Motor neuron (in vitro differentiated cells): ENCODE data around the gene POLD2. TPM values are rescaled to one million over a fixed set of nuclear protein-coding genes. Genes with fewer than 3 reads are reported as not detected.
A peak's percentile ranks its signal among the peaks of the same experiment; 100 is the strongest.
"Not testable (repeated sequence)": the region's sequence is repeated elsewhere in the genome, so short reads cannot be mapped to it uniquely, and the experiment has no call there.

Experiments used
- ATAC-seq, 8 experiments: fragments of 200-7000 bp; cut with Tn5 transposase; replicated peaks in 6 of 8; 2 replicates each; pipeline ENCODE4 v1.8.0; 2021; ENCODE audit warnings: mild to moderate bottlenecking in 8 of 8, moderate library complexity in 8 of 8
- H3K27ac ChIP-seq, 2 donors: fragments of 250-450 bp; sonication (Bioruptor Pico); 2 replicates each; pipeline ENCODE4 v1.9.0; 2021; ENCODE audit warnings: antibody characterized with exemption in 2 of 2, mild to moderate bottlenecking in 2 of 2, moderate library complexity in 1 of 2
- H3K4me1 ChIP-seq, 2 donors: fragments of 250-450 bp; sonication (Bioruptor Pico); replicated peaks in 1 of 2; 2 replicates each; pipeline ENCODE4 v1.6.1; 2021; ENCODE audit warnings: antibody characterized with exemption in 2 of 2, mild to moderate bottlenecking in 2 of 2, moderate library complexity in 1 of 2
- H3K4me3 ChIP-seq, 5 donors: fragments of 250-450 bp; sonication (Bioruptor Pico); 2 replicates each; pipeline ENCODE4 v1.9.0; 2021; ENCODE audit warnings: antibody characterized with exemption in 5 of 5, mild to moderate bottlenecking in 5 of 5, moderate library complexity in 4 of 5
- WGBS, 10 experiments: fragments of 450-650 bp; shearing (Covaris generic); methylation state at CpG; one replicate each; pipeline ENCODE4 v1.0.0; 2022; 5-methylcytosine and 5-hydroxymethylcytosine counted together
- in situ Hi-C, 9 experiments: fragments of 400-800 bp; cut with MboI; loops; one replicate each; pipeline ENCODE4 v1.15.0; 2021; ENCODE audit warnings: low sequenced_read_pairs in 9 of 9, low pct_unique_long_range_greater_than_20kb in 2 of 9; ENCODE audit not compliant: unreplicated experiment in 9 of 9
- total RNA-seq, 8 experiments: library from RNA; unstranded; fragments of 300-600 nt; gene quantifications; 2 replicates each; pipeline versions ENCODE4 v1.2.3 to v1.2.4, GENCODE V29; 2022

POLD2 gene
- total RNA-seq, 8 experiments from 2014 or later, result 53.7 to 146 (median 73.7) TPM

DNA sequence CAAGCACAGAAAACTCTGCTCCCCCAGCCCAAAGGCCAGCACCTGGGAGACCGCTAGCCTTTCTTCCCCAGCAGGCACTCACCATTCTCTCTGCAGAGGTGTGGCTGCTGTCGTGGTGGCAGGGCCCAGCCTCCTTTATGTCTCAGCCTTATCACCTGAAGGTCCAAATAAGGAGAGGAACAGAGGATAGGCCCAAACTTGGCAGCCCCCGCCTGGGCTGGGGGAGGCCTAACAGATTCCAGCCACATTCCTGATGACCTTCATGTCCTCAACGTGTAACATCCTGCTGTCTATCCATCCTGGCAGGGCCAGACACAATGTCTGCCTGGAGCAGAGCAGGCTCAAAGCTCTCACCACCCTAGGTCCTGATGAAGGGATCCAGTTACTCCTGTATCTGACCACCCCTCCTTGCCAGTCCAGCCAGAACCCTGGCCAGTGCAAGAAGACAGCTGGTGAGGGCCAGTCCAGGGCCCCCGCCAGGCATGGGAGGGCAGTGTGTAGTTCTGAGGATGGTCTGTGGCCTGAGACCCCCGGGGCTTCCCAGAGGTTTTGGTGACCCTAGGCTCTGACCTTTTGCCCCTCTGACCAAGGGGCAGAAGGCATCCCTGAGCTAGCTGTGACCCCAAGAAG, 18.0 kb upstream of the POLD2 start, which contains the start of gene MYL7:
Gene MYL7 (minus strand): TSS at position 112 of the 630 bp plus-strand sequence. CDS start 27 bp downstream, at position 85.
- H3K4me3 ChIP-seq, result no peak within 1 kb of the TSS
- in situ Hi-C loops, result no loop called here
- H3K4me1 ChIP-seq, result peaks cover 8 to 12% of the 10 kb centered on the region in 2 donors
- WGBS, 10 experiments, result 40 to 80% (median 60%) methylated on average over 1 to 4 of the region's 6 CpGs; no CpG with 5 or more reads in 5 of the 10 experiments
- H3K27ac ChIP-seq, result no peak within 1 kb of the TSS
- ATAC-seq, result no peak

DNA sequence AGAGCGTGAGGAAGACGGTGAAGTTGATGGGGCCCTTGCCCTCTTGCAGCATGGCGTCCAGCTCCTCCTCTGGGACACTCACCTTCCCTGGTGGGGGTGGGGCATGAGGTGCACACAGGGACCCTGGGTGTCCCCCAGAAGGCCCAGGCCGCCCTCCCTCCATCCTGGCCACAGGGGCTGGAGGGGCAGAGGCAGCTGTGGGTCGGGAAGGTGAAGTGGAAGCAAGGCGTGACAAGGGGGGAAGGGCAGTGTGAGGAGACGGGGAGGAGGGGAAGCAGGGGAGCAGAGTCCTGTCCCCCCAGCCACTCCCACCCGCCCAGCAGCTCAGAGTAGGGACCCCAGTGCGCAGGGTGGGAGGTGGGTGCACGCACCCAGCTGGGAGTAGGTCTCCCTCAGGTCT, 17.0 kb upstream of the POLD2 start:
- Histone ChIP-seq H3K27ac (no peak overlapping the region), H3K4me3 (no peak overlapping the region), H3K4me1 (peaks cover 5% of the 10 kb centered on the region in 2 donors)
- WGBS, 10 experiments, result no CpG with 5 or more reads among the region's 10 CpGs
- no peak for ATAC-seq
- in situ Hi-C loops, result no loop called here

DNA sequence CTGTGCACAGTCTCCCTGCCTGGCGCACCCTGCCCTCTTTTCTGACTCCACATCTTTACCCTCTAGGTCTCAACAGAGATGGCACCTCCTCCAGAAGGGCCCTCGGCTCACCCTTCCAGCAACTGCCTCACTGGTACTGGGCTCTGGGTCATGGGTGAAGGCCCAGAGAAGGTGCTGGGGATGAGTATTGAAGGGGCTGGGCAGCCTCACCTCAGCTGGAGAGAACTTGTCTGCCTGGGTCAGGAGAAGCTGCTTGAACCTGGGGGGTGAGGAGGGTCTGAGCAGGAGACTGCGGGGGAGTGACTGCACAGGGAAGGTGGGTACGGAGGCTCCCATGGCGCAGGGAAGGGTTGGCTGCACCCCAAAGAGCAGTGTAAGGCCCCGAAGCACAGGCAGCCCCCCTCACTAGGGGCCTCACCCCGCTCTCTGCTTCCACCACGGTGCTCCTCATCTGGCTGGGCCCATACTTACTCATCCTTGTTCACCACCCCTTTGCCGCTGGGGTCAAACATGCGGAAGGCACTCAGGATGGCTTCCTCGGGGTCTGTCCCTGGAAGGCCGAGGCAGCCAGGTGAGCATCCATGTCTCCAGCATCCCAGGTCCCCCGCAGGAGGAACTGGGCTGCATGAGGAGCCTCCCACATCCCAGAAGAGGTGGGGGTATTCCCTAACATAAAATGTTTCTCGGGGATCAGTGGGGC, 16.1 kb upstream of the POLD2 start:
- WGBS, 10 experiments, result 20 to 100% (median 100%) methylated on average over 1 to 4 of the region's 14 CpGs; no CpG with 5 or more reads in 5 of the 10 experiments
- H3K27ac ChIP-seq, result no peak overlapping the region
- no peak overlapping the region for H3K4me3 ChIP-seq
- ATAC-seq, result no peak
- no peaks in the 10 kb centered on the region for H3K4me1 ChIP-seq
- in situ Hi-C loops, result no loop called here

DNA sequence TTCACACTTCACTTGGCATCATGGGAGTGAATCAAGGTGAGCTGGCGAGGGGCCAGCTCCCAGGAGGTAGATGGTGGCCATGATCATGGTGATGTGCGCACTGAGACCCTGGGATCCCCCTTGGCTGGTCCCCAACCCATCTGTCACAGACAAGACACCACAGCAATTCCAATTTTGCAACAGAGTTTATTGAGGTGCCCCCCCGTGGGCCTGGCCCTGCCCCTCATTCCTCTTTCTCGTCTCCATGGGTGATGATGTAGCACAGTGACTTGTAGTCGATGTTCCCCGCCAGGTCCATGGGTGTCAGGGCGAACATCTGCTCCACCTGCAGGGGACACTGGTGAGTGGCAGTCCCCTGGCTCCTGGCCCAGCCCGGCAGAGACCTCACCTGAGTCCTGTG, 15.3 kb upstream of the POLD2 start:
- no peak for ATAC-seq
- in situ Hi-C loops, result no loop called here
- no peaks in the 10 kb centered on the region for H3K4me1 ChIP-seq
- H3K27ac ChIP-seq, result no peak overlapping the region
- no peak overlapping the region for H3K4me3 ChIP-seq
- WGBS, 10 experiments, result 61 to 83% (median 68%) methylated on average over 2 to 4 of the region's 8 CpGs; no CpG with 5 or more reads in 6 of the 10 experiments

DNA sequence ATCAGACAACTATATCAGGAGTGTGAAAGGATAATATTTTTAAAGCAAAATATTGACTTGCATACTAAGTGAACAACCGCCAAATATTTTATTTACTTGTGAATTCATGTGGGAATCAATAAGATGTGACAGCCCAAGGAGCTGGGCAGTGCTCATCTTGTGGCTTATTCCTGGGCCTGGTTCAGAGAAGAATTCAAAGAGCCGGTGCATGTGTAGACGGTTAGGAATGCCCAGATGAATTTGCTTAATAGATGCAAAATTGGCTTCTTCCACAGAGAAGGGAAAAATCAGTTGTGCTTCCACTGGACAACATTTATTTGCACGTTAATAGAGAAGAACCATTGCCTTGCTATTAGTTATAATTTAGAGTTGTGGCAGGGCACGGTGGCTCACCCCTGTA, 13.4 kb upstream of the POLD2 start:
- in situ Hi-C loops, result no loop called here
- no peaks in the 10 kb centered on the region for H3K4me1 ChIP-seq
- ATAC-seq, result peak in 3 of 8 experiments; percentile 93 to 99 (median 99)
- H3K27ac ChIP-seq, result no peak overlapping the region
- WGBS, 10 experiments, result 0 to 90% (median 38%) methylated on average over 1 to 5 of the region's 5 CpGs; no CpG with 5 or more reads in 2 of the 10 experiments
- no peak overlapping the region for H3K4me3 ChIP-seq

DNA sequence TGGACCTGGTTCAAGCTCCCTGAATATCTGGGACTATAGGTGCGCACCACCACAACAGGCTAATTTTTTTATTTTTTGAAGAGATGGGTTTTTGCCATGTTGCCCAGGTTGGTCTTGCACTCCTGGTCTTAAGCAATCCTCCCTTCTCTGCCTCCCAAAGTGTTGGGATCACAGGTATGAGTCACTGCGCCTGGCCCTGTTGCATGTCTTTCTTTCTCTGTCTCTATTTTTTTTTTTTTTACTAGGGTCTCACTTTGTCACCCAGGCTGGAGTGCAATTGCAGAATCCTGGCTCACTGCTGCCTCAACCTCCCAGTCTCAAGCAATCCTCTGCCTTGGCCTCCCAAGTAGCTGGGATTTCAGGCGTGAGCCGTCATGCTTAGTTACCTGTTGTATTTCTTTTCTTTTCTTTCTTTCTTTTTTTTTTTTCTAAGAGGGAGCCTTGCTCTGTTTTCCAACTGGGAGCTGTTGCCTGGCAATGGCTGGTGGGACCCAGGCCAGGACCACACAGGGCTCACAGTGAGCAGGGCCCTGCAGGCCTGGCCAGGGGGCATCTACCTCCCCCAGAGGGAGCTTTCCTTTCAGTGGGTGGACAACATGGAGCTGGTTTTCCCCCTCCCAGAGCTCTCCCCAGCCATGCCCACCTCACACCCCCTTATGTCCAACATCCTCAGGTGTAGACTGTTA, 11.7 kb upstream of the POLD2 start:
- in situ Hi-C loops, result no loop called here
- H3K4me1 ChIP-seq, result no peaks in the 10 kb centered on the region
- 72 to 100% (median 97%) methylated on average over 1 to 4 of the region's 4 CpGs; no CpG with 5 or more reads in 2 of the 10 experiments for WGBS, 10 experiments
- no peak overlapping the region for H3K27ac ChIP-seq
- peak in 2 of 8 experiments; percentile 31 to 88 for ATAC-seq
- H3K4me3 ChIP-seq, result no peak overlapping the region

DNA sequence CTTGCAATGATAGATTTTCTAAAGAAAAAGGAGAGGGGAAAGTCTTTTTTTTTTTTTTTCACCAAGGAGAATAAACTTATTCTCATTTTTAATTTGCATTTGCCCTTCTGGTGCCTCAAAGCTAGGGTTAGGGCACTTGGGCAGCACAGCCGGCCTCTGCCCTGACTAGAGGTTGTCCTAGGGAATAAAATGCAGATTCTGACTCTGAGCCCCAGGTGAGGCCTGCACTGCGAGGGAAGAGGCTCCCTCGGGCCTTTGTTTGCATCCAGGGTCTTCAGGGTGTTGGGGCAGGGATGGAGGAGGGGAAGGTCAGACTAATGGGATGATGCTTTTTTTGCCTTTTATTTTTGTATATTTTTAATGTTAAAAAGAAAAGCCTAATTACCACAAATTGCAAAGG, 9.9 kb upstream of the POLD2 start:
- ATAC-seq, result no peak
- H3K4me3 ChIP-seq, result no peak overlapping the region
- no peaks in the 10 kb centered on the region for H3K4me1 ChIP-seq
- H3K27ac ChIP-seq, result no peak overlapping the region
- WGBS, 10 experiments, result 37 to 65% (median 45%) methylated on average over 1 to 3 of the region's 3 CpGs; no CpG with 5 or more reads in 4 of the 10 experiments
- in situ Hi-C loops, result no loop called here

DNA sequence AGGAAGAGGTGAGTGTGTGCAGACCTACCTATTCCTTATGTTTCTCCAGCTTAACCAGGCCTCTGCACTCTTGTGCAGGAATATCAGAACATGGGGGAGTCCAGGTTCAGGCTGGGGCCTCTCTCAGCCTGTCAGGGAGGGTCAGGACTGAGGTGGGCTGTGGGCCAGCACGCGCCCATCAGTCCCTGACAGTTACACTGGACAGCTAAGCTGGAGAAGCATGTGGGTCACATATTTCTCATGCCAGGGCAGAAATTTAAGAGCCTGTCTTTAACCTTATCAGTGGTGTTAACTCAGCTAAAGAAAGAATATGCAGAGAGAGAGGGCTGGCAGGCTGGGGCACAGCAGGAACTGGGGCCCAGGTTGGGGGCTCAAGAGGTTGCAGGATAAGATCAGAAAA, 8.7 kb upstream of the POLD2 start:
- Histone ChIP-seq H3K4me3 (no peak overlapping the region), H3K27ac (no peak overlapping the region), H3K4me1 (no peaks in the 10 kb centered on the region)
- no peak for ATAC-seq
- in situ Hi-C loops, result no loop called here
- WGBS, 10 experiments, result 23 to 90% (median 70%) methylated on average over 2 of the region's 2 CpGs; no CpG with 5 or more reads in 7 of the 10 experiments

DNA sequence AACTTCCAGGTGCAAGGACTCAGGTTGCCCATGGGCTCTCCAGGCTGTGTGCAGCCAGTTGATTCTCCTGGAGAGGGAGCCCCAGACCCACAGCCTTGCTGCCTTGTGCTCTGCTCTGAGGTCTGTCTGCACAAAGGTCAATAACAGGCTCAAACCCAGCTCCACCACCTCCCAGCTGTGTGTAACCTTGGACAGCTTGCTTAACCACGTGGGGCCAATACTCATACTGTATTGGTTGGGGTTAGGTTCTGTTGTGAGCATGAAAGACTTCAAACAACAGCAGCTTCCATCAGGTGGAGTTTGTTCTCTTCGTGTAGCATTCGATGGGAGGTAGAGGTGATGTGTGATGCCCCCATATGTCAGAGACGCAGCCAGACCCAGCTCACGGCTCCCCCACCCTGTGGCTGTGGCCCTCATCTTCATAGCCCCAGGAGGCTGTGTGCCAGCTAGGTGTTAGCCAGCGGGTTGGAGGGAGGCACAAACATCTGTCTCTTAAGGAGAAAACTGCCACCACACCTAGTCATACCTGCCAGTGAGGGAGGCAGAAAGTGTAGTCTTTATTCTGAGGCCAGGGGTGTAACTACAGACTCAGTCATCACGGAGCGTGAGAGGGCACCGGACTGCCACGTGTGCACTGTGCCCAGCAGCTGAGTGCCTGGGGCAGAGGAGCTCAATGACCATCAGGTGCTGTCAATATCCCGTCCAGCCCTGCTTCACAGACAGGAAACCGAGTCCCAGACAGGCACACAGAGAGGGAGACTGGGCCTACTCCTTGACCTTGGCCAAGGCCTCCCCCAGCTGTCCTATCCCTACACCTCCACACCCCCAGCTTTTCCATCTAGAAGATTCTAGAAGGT, 8.1 kb upstream of the POLD2 start:
- ATAC-seq, result peak; percentile 30 to 82 (median 60)
- H3K27ac ChIP-seq, result no peak overlapping the region
- no peaks in the 10 kb centered on the region for H3K4me1 ChIP-seq
- in situ Hi-C loops, result no loop called here
- H3K4me3 ChIP-seq, result no peak overlapping the region
- 0 to 96% (median 76%) methylated on average over 1 to 10 of the region's 12 CpGs; no CpG with 5 or more reads in 4 of the 10 experiments for WGBS, 10 experiments

DNA sequence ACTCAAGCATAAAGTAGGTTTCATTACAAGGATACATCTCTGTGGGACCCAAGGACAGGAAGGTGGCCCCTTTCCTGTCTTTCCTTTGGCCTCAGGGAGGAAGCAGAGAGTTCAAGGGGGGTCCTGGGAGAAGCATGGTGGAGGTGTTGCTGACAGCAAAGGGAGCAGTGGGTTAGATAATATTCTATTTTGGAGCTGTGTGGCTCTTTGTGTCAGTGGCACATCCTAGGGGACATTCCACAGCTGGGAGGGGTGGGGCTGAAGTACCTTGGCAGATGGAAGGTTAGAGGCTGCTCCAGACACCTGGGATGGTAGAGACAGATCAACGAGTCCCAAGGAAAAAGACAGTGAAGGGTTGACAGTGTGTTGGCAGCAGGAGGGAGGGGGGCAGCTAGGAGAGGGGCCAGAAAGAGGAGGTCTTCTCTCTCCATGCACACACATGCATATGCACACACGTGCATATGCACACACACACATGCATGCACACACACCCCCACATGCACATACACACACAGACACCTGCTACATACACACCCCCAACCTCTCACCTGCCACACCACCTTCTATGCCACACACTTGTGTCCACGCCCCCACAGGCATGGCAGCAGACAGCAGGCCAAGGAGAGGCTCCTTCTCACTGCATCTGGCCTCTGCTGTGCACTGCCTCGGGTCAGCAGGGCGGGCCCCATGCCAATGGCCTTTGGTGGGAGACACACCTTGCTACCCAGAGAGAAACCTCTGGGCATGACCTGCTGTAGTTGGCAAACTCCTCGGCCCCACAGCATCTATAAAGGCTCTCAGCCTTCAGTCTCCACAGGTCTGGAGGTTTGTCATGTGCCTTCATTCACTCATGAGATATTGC, 5.6 kb upstream of the POLD2 start:
- Histone ChIP-seq H3K4me3 (no peak overlapping the region), H3K27ac (no peak overlapping the region), H3K4me1 (no peaks in the 10 kb centered on the region)
- in situ Hi-C loops, result loop anchor here in 1 of 9 experiments (10.0 kb wide), 1 partner anchor 66 kb away; no protein-coding TSS in a partner anchor
- WGBS, 10 experiments, result 0 to 76% (median 38%) methylated on average over 1 to 4 of the region's 6 CpGs; no CpG with 5 or more reads in 4 of the 10 experiments
- ATAC-seq, result peak in 3 of 8 experiments; percentile 18 to 34 (median 32)

DNA sequence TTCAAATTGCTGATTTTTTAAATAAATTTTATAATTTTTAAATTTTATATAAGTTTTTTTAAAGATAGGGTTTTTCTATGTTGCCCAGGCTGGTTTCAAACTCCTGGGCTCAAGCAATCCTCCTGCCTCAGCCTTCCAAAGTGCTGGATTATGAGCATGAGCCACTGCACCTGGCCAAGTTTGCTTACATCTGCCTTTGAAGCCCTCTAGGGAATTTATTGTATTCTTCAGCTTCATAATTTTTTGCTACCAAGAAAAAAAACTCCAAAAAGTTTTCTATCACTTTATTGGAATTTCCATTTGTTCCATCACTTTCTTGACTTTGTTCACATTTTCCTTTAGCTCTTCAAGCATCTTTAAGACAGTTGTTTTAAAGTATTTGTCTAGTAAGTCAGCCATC, 3.8 kb upstream of the POLD2 start:
- H3K27ac ChIP-seq, result no peak overlapping the region
- H3K4me3 ChIP-seq, result no peak overlapping the region
- in situ Hi-C loops, result loop anchor here in 1 of 9 experiments (10.0 kb wide), 1 partner anchor 68 kb away; no protein-coding TSS in a partner anchor
- peaks cover 4 to 6% of the 10 kb centered on the region in 2 donors for H3K4me1 ChIP-seq
- ATAC-seq, result no peak

DNA sequence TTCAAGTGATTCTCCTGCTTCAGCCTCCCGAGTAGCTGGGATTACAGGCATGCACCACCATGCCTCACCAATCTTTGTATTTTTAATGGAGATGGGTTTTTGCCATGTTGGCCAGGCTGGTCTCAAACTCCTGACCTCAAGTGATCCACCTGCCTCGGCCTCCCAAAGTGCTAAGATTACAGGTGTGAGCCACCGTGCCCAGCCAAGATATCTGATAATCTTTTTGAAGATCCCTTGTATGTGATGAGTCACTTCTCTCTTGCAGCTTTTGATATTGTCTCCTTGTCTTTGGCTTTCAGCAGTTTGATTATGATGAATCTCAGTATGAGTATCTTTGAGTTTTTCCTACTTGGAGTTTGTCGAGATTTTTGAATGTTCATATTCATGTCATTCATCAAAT, 3.2 kb upstream of the POLD2 start:
- H3K27ac ChIP-seq, H3K4me1 ChIP-seq, ATAC-seq, H3K4me3 ChIP-seq: not testable (repeated sequence)
- 40 to 96% (median 86%) methylated on average over 1 to 4 of the region's 4 CpGs; no CpG with 5 or more reads in 1 of the 10 experiments for WGBS, 10 experiments
- in situ Hi-C loops, result loop anchor here in 1 of 9 experiments (10.0 kb wide), 1 partner anchor 68 kb away; no protein-coding TSS in a partner anchor
